ENCODE data around the gene ZCCHC14.

Gene ZCCHC14

GRCh38 chr16:87457061-87457611 lies 35.7 kb downstream of the ZCCHC14 start:
- DNase-seq (ENCODE audit: low read depth in 2 of 2): no peak

- no peak for DNase-seq (ENCODE audit: low read depth in 2 of 2)
These were observed 38.4 kb downstream of the ZCCHC14 start for GRCh38 chr16:87454391-87454790.

GRCh38 chr16:87453326-87453725 lies 39.5 kb downstream of the ZCCHC14 start:
- DNase-seq (ENCODE audit: low read depth in 2 of 2): no peak

- DNase-seq (ENCODE audit: low read depth in 2 of 2): no peak
These were observed 41.1 kb downstream of the ZCCHC14 start for GRCh38 chr16:87451563-87452210.

- DNase-seq (ENCODE audit: low read depth in 2 of 2): no peak
These were observed 44.0 kb downstream of the ZCCHC14 start for GRCh38 chr16:87448866-87449265.

- DNase-seq (ENCODE audit: low read depth in 2 of 2): no peak
These were observed 45.5 kb downstream of the ZCCHC14 start for GRCh38 chr16:87447323-87447722.

- DNase-seq (ENCODE audit: low read depth in 2 of 2): no peak
These were observed 46.3 kb downstream of the ZCCHC14 start for GRCh38 chr16:87446479-87446878.

- no peak for DNase-seq (ENCODE audit: low read depth in 2 of 2)
These were observed 47.3 kb downstream of the ZCCHC14 start for GRCh38 chr16:87445486-87445885.

GRCh38 chr16:87443964-87444363 lies 48.9 kb downstream of the ZCCHC14 start:
- DNase-seq (ENCODE audit: low read depth in 2 of 2): no peak

- DNase-seq (ENCODE audit: low read depth in 2 of 2): no peak
These were observed 49.8 kb downstream of the ZCCHC14 start for GRCh38 chr16:87443016-87443415.

GRCh38 chr16:87442581-87442966 lies 50.2 kb downstream of the ZCCHC14 start:
- no peak for DNase-seq (ENCODE audit: low read depth in 2 of 2)

GRCh38 chr16:87441886-87442580 lies 50.8 kb downstream of the ZCCHC14 start:
- no peak for DNase-seq (ENCODE audit: low read depth in 2 of 2)

- DNase-seq (ENCODE audit: low read depth in 2 of 2): no peak
These were observed 52.9 kb downstream of the ZCCHC14 start for GRCh38 chr16:87439926-87440325.

GRCh38 chr16:87438611-87438985 lies 54.2 kb downstream of the ZCCHC14 start:
- DNase-seq (ENCODE audit: low read depth in 2 of 2): no peak

- DNase-seq (ENCODE audit: low read depth in 2 of 2): no peak
These were observed 54.8 kb downstream of the ZCCHC14 start for GRCh38 chr16:87437911-87438610.

GRCh38 chr16:87437327-87437726 lies 55.5 kb downstream of the ZCCHC14 start:
- DNase-seq (ENCODE audit: low read depth in 2 of 2): no peak

GRCh38 chr16:87436225-87437172 lies 56.3 kb downstream of the ZCCHC14 start:
- no peak for DNase-seq (ENCODE audit: low read depth in 2 of 2)

GRCh38 chr16:87435372-87436224 lies 57.2 kb downstream of the ZCCHC14 start:
- DNase-seq (ENCODE audit: low read depth in 2 of 2): no peak

- DNase-seq (ENCODE audit: low read depth in 2 of 2): no peak
These were observed 58.6 kb downstream of the ZCCHC14 start for GRCh38 chr16:87434146-87434667.

GRCh38 chr16:87432330-87432915 lies 60.4 kb downstream of the ZCCHC14 start:
- DNase-seq (ENCODE audit: low read depth in 2 of 2): no peak

All from stimulated activated CD8-positive, alpha-beta memory T cell treated with anti-CD3 and anti-CD28 coated beads, Interleukin-7, amount 100 ng/mL, for 4 hours (primary cell).